Measurements from ENCODE around the gene CLDN6. TPM values are rescaled to one million over a fixed set of nuclear protein-coding genes. Genes with fewer than 3 reads are reported as not detected.

The CLDN6 gene
- total RNA-seq, 2 experiments from 2014 or later = not detected

GRCh38 chr16:3015865-3016521 is 2.0 kb downstream of the CLDN6 start:
- Mint-ChIP-seq H3K27me3 (peaks cover 31% of the 10 kb centered on the region), H3K27ac (no peak overlapping the region), H3K36me3 (no peaks in the 10 kb centered on the region), H3K4me3 (no peak overlapping the region), H3K9me3 (no peaks in the 10 kb centered on the region), H3K4me1 (peaks cover 14% of the 10 kb centered on the region)
- no peak for DNase-seq

DNA sequence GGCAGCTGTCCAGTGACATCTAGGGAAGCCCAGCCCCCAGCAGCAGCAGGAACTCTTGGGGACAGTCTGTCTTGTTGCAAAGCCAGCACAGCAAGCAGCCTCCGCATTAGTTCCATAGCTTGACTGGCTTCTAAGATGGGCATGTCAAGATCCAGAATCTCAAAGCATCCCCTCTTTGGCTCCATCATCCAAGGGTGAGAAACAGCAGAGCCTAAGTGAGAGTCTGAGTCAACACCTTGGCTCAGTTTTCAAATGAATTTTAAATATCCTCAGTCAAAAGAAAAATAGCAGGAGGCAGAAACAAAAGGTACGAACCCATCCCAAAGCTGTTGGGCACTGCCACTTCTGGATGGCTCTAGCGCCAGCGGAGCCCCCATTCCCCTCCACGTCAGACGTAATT is 3.0 kb downstream of the CLDN6 start:
- H3K9me3 Mint-ChIP-seq = no peaks in the 10 kb centered on the region
- peaks cover 31% of the 10 kb centered on the region for H3K27me3 Mint-ChIP-seq
- no peak overlapping the region for H3K27ac Mint-ChIP-seq
- DNase-seq = no peak
- no peak overlapping the region for H3K4me3 Mint-ChIP-seq
- H3K36me3 Mint-ChIP-seq = no peaks in the 10 kb centered on the region
- H3K4me1 Mint-ChIP-seq = peaks cover 9% of the 10 kb centered on the region

- DNase-seq = no peak
- H3K27ac Mint-ChIP-seq = no peak overlapping the region
- H3K4me1 Mint-ChIP-seq = peaks cover 5% of the 10 kb centered on the region
- peaks cover 31% of the 10 kb centered on the region for H3K27me3 Mint-ChIP-seq
- H3K4me3 Mint-ChIP-seq = no peak overlapping the region
- no peaks in the 10 kb centered on the region for H3K36me3 Mint-ChIP-seq
- H3K9me3 Mint-ChIP-seq = no peaks in the 10 kb centered on the region
These were observed 3.8 kb downstream of the CLDN6 start for GRCh38 chr16:3013998-3014690.

DNA sequence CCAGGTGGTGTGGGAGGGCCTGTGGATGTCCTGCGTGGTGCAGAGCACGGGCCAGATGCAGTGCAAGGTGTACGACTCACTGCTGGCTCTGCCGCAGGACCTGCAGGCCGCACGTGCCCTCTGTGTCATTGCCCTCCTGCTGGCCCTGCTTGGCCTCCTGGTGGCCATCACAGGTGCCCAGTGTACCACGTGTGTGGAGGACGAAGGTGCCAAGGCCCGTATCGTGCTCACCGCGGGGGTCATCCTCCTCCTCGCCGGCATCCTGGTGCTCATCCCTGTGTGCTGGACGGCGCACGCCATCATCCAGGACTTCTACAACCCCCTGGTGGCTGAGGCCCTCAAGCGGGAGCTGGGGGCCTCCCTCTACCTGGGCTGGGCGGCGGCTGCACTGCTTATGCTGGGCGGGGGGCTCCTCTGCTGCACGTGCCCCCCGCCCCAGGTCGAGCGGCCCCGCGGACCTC is 4.5 kb downstream of the CLDN6 start:
- H3K4me1 Mint-ChIP-seq = peaks cover 8% of the 10 kb centered on the region
- no peaks in the 10 kb centered on the region for H3K36me3 Mint-ChIP-seq
- no peak overlapping the region for H3K4me3 Mint-ChIP-seq
- H3K9me3 Mint-ChIP-seq = no peaks in the 10 kb centered on the region
- peaks cover 25% of the 10 kb centered on the region for H3K27me3 Mint-ChIP-seq
- DNase-seq = no peak
- no peak overlapping the region for H3K27ac Mint-ChIP-seq

- H3K4me1 Mint-ChIP-seq = peaks cover 11% of the 10 kb centered on the region
- no peak for DNase-seq
These were observed 5.1 kb downstream of the CLDN6 start, which contains the start of gene CLDN9 for GRCh38 chr16:3012828-3013420. Gene CLDN9, plus strand, starts transcription at chr16:3012923. Its CDS starts 440 bp downstream, at chr16:3013363.

DNA sequence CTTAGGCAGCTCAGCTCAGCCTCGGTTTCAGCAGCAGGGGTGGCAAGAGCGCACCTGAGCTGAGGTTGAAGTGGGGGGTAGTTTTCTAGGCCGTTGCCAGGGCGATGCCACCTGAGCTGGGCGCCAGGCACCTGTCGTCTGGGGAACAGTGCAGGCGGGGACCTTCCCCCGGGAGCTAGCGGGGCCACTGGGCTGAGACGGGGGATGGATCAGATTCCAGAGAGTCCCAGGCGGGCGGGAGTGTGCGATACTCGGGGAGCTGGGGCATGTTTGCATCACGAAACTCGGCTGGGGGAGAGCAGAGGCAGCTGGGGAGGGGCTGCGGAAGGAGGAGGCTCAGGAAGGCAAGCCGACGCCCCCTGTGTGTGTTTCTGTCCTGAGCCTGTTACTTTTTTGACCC is 5.7 kb downstream of the CLDN6 start:
- no peaks in the 10 kb centered on the region for H3K36me3 Mint-ChIP-seq
- H3K4me3 Mint-ChIP-seq = no peak overlapping the region
- H3K27me3 Mint-ChIP-seq = peaks cover 19% of the 10 kb centered on the region
- H3K27ac Mint-ChIP-seq = no peak overlapping the region
- no peak for DNase-seq
- peaks cover 17% of the 10 kb centered on the region for H3K4me1 Mint-ChIP-seq
- no peaks in the 10 kb centered on the region for H3K9me3 Mint-ChIP-seq

More at GRCh38 chr16:3012828-3013420, 5.1 kb downstream of the CLDN6 start, which contains the start of gene CLDN9:
- Mint-ChIP-seq H3K9me3 (no peaks in the 10 kb centered on the region), H3K27ac (no peak within 1 kb of the TSS), H3K36me3 (no peaks in the 10 kb centered on the region), H3K27me3 (peaks cover 19% of the 10 kb centered on the region), H3K4me3 (no peak within 1 kb of the TSS)

DNA sequence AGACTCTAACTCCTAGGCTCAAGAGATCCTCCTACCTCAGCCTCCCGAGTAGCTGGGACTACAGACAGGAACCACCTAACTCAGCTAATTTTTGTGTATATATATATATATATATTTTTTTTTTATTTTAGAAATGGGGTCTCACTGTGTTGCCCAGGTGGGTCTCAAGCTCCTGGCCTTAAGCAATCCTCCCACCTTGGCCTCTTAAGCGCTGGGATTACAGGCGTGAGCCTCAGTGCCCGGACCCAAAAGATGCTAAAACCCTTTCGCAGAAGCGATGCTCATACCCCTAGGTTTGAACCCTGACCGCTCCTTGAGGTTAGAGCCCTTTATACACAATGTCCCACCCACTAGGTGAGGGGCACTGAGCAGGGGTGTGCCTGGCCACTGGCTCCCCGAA is 7.5 kb downstream of the CLDN6 start:
- Mint-ChIP-seq H3K27ac (no peak overlapping the region), H3K27me3 (peaks cover 19% of the 10 kb centered on the region), H3K9me3 (no peaks in the 10 kb centered on the region), H3K4me1 (peaks cover 21% of the 10 kb centered on the region), H3K4me3 (no peak overlapping the region), H3K36me3 (no peaks in the 10 kb centered on the region)
- DNase-seq = no peak

DNA sequence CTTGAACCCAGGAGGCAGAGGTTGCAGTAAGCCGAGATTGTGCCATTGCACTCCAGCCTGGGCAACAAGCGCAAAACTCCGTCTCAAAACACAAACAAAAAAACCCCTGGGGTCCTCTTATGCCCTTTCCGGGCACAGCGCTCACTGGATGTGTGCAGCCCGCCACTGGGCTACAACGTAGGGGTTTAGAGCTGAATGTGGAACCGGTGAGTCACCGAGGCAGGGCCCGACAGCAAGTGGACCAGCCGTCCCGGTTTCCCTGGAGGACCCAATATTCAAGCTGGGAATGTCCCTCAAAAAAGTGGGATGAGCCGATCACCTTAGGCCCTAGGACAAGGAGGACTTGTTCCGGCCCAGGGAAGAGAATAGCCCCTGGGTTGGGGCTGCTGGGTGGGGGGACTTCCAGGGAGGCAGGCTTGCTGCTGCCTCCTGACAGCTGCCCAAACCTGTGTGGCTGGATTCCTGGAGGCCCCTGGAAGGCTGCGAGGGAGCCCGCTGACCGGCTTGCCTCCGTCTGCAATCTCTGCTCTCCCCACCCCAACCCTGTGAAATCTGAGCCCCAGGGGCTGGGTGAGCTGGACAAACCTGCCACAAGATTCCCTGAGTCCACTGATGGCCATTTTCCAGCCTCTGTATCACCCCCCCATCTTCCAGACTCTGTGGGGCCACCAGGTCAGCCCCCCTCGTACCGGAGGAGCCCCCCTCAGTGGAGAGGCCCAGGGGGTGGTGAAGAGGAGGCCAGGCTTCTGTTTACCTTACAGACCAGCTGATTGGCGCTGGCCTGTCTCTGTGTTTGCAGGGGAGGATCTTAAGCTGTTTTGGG is 8.2 kb downstream of the CLDN6 start:
- Mint-ChIP-seq H3K36me3 (no peaks in the 10 kb centered on the region), H3K9me3 (no peaks in the 10 kb centered on the region), H3K27ac (no peak overlapping the region), H3K4me1 (peaks cover 21% of the 10 kb centered on the region), H3K4me3 (no peak overlapping the region), H3K27me3 (peaks cover 24% of the 10 kb centered on the region)
- no peak for DNase-seq

DNA sequence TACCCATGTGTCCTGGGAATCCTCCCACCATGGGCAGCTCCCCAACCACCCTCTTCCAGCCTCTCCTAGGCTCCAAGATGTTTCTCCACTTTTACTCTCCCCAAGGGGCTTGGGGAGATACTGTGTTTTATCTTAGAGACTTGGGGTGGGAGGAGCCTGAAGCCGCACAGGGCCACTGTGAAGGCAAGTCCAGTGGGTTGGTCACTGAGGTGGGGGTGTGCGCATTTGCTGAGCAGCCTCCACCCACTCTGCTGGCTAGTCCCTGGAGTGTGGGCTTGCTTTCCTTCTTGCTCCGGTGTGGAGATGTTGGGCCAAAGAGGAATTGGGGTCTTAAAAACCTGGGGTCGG is 9.3 kb downstream of the CLDN6 start:
- Mint-ChIP-seq H3K36me3 (no peaks in the 10 kb centered on the region), H3K4me3 (no peak overlapping the region), H3K9me3 (no peaks in the 10 kb centered on the region), H3K27me3 (peaks cover 20% of the 10 kb centered on the region), H3K4me1 (peaks cover 21% of the 10 kb centered on the region), H3K27ac (no peak overlapping the region)
- no peak for DNase-seq

- H3K36me3 Mint-ChIP-seq = no peaks in the 10 kb centered on the region
- no peak overlapping the region for H3K27ac Mint-ChIP-seq
- H3K27me3 Mint-ChIP-seq = peaks cover 20% of the 10 kb centered on the region
- DNase-seq = no peak
- H3K9me3 Mint-ChIP-seq = no peaks in the 10 kb centered on the region
- H3K4me1 Mint-ChIP-seq = peaks cover 21% of the 10 kb centered on the region
- H3K4me3 Mint-ChIP-seq = peak overlapping the region; percentile 56
These were observed 9.9 kb downstream of the CLDN6 start for GRCh38 chr16:3007957-3008689.

DNA sequence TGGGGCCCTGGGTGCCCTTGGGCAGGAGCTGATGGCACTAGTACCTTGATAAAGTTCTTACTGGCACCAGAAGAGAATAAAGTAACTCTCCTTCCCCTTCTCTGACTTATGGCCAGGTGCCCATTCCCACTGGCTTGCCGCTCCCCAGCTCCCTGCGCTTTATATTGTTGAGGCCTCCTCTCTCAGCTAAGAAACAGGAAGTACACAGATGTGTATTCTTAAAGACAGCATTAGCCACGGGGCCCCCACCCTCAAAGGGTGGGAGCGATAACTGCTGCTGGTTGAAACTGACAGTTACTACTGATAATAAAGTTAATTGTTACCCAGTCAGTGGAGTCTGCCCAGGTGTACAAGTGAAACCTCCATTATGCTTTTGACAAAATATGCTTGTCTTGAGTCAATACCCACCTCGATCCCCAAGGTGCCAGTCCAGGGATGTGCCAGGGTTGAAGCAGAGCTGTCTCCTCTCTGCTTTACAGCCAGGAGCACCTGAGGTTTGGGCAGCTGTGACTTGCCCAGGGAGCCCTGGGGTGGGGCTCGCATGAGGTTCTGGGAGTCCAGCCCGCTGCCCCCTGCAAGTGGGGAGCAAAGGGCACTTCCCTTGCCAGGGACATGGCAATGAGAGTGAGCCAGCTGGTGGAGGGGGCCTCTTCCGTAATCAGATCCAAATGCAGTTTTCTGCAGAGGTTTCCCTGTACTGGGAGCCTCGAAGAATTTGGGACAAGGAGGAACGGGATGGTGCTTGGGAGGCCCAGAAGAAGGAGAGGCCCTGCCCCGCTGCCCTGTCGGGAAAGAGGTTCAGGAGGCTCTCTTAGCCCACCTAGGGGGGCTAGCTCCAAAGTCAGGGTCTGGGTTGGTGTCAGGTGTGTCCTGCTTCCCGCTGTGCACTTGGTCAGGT is 10.7 kb downstream of the CLDN6 start:
- H3K9me3 Mint-ChIP-seq = no peaks in the 10 kb centered on the region
- no peak overlapping the region for H3K27ac Mint-ChIP-seq
- peaks cover 14% of the 10 kb centered on the region for H3K27me3 Mint-ChIP-seq
- no peak for DNase-seq
- peaks cover 19% of the 10 kb centered on the region for H3K4me1 Mint-ChIP-seq
- no peaks in the 10 kb centered on the region for H3K36me3 Mint-ChIP-seq
- H3K4me3 Mint-ChIP-seq = no peak overlapping the region

GRCh38 chr16:3004781-3005284 is 13.2 kb downstream of the CLDN6 start:
- DNase-seq = no peak
- Mint-ChIP-seq H3K27ac (no peak overlapping the region), H3K4me1 (peaks cover 19% of the 10 kb centered on the region), H3K9me3 (no peaks in the 10 kb centered on the region), H3K36me3 (no peaks in the 10 kb centered on the region), H3K27me3 (peaks cover 6% of the 10 kb centered on the region), H3K4me3 (peak overlapping the region; percentile 60)

DNA sequence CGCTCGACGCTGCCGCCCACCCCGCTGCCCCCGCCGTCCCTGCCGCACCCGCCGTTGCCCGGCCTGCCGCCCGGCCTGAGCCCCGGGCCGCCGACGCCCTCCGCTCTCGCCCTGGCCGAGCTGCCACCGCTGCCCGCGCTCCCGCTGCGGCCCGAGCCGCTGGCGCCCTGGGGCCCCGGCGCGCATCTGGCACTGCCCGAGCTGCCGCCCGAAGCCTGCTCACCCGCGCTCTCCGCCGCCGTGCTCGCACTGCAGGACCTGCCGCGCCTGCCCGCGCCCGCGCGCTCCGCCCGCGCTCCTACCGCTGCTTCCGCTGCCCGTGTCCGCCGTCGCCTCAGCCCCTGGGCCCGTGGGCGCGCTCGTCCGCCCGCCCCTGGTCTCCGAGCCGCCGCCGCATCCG is 13.7 kb downstream of the CLDN6 start:
- no peaks in the 10 kb centered on the region for H3K36me3 Mint-ChIP-seq
- no peak for DNase-seq
- peaks cover 19% of the 10 kb centered on the region for H3K4me1 Mint-ChIP-seq
- H3K9me3 Mint-ChIP-seq = no peaks in the 10 kb centered on the region
- H3K27ac Mint-ChIP-seq = no peak overlapping the region
- no peak overlapping the region for H3K4me3 Mint-ChIP-seq
- peaks cover 6% of the 10 kb centered on the region for H3K27me3 Mint-ChIP-seq

Measured in activated naive CD8-positive, alpha-beta T cell treated with anti-CD3 and anti-CD28 coated beads for 36 hours (primary cell).